Posterior cingulate gyrus (tissue), 11 donors: ENCODE results near the gene MPEG1.

Source experiments
- DNase-seq, 10 donors: peaks; one replicate each; pipeline versions ENCODE4 v3.0.0 to v3.0.0-alpha.2; 2020 to 2021; ENCODE audit warnings: mixed read lengths in 3 of 10
- intact Hi-C: fragments of 100-400 bp; cut with DNase I; formaldehyde crosslinking; loops from one replicate; pipeline ENCODE4 v1.15.1; 2023

Gene MPEG1

DNA sequence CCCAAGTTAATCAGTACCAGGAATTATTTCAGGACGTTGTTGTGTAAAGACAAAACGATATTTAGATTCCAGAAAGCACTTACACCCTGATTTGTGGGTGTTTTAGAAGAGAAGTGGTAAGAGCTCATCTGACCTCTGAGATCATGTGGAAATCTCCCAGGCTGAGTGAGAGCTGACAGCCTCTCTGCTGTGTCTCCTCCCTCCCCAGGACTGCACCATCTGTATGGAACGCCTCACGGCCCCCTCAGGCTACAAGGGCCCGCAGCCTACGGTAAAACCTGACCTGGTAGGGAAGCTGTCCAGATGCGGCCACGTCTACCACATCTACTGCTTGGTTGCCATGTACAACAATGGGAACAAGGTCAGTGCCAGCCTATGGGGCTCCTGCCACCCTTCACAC lies 20.8 kb downstream of the MPEG1 start:
- intact Hi-C loops, result no loop called here
- peak in 1 of 10 donors; percentile 50 for DNase-seq

GRCh38 chr11:59191095-59191494 lies 21.6 kb downstream of the MPEG1 start:
- intact Hi-C loops, result no loop called here
- no peak for DNase-seq

GRCh38 chr11:59189986-59190385 lies 22.7 kb downstream of the MPEG1 start:
- intact Hi-C loops, result no loop called here
- DNase-seq, result no peak

DNA sequence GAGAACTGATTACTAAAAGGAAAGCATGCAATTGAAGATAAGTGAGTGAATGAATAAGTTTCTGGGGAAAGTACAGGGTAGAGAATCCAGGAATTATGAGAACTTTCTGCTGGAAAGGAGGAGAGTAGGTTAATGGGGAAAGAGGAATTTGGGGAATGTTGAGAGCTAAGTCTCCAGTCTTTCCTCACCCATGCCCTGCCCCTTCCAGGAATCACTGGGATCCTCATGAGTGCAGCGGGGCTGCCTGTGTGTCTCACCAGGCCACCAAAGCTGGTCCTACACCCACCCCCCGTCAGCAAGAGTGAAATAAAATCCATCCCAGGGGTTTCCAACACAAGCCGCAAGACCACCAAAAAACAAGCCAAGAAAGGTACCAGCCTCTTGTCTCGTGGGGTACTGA lies 23.8 kb downstream of the MPEG1 start:
- intact Hi-C loops, result no loop called here
- no peak for DNase-seq

DNA sequence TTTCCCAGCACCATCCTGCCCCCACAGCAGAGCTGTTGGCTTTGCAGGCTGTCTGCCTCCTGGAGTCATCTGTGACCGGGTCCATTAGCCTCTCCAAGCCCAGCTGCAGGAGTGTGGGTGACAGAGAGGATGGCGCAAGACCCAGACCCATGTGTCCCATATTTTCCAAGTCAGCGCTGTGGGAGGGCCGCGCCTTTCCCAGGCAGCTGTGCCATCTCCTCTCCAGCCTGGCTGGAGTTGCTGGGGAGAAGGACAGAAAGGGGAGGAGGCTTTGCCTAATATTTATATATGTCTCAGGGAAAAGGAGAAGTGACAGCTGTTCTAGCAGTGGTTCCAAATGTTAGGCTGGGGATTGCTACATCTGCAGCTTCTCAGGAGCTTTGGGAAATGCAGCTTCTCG lies 25.1 kb downstream of the MPEG1 start:
- intact Hi-C loops, result no loop called here
- DNase-seq, result peak in 2 of 10 donors; percentile 63 to 72

DNA sequence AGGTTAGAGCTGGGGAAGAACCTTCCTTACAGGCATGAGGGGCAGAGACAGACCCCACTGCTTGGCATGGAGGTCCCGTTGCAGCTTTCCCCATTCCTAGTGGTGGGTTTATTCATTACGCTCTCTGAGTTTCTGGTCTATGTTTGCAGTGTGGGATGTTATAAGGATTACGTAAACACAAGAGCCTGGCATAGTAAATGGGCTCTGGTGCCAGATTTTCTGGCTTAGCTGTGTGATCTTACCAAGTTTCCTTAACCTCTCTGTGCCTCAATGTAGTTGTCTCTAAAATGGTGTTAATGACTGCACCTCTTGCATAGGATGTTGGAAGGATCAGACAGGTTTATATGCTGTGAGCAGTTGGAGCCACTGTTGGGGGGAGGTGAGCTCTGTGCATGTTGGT lies 25.7 kb downstream of the MPEG1 start:
- intact Hi-C loops, result no loop called here
- DNase-seq, result no peak

- DNase-seq, result peak in 5 of 10 donors; percentile 49 to 73 (median 57)
- intact Hi-C loops, result no loop called here
Measured at GRCh38 chr11:59186130-59186594, 26.6 kb downstream of the MPEG1 start.

GRCh38 chr11:59185386-59185945 lies 27.3 kb downstream of the MPEG1 start:
- intact Hi-C loops, result no loop called here
- DNase-seq, result no peak

DNA sequence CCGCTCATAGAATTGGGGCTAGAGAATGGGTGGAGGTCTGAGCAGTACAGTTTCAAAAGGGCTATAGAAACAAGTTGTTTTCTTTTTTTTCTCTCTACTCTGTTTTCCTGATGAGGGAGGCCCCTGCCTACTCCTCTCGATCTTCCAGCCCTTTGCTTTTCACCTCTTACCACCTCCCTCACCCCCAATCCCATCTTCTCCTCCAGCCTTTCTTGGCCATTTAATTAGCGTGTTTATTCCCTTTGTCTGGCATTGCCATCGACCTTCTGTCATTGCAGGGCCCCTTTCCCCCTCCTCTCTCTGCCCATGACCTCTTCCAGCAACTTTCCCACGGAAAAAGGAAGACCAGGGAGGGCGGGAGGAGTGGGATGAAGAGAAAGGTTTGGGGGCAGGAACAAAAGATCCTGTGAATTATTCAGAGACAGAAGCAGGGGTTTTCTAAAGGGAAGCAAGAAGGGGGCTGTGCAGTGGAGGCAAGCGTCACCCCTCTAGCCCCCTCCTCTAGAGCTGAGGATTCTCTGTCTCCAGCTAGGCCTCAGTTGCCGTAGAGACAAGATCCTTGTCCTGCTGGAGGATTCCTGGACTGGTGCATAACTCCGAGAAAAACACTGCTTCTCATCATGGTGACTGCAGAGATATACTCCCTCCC lies 27.9 kb downstream of the MPEG1 start:
- intact Hi-C loops, result no loop called here
- DNase-seq, result no peak

- DNase-seq, result no peak
Measured at GRCh38 chr11:59183771-59184170, 29.0 kb downstream of the MPEG1 start.

DNA sequence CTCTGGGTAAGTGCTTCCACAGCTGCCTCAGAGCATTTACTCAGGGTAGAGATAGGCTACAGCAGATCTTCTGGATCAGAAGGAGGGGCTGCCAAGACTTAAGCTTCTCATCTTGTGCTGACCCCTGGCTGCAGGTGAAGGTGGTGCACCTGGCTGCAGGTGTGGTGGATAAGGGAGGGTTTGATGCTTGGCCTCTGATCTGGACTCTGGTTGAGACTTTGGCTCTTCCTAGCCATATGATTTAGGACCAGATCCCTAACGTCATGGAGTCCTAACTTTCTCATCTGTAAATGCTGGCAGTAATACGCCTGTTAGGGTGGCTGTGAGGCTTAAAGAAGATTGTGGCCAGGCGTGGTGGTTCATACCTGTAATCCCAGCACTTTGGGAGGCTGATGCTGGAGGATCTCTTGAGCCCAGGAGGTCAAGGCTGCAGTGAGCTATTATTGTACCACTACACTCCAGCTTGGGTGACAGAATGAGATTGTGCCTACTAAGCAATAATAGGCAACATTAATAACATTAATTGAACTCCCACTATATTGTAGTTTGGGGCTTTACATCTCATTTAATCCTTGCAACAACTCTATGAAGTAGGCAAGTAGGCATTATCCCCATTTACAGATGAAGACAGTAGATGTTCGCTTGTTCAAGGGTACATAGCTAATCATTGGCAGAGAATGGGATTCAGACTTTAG lies 30.1 kb downstream of the MPEG1 start:
- intact Hi-C loops, result no loop called here
- no peak for DNase-seq

More at GRCh38 chr11:59183771-59184170, 29.0 kb downstream of the MPEG1 start:
- intact Hi-C loops, result no loop called here

GRCh38 chr11:59181746-59182456 lies 30.8 kb downstream of the MPEG1 start:
- peak in 2 of 10 donors; percentile 67 to 84 for DNase-seq
- intact Hi-C loops, result no loop called here

DNA sequence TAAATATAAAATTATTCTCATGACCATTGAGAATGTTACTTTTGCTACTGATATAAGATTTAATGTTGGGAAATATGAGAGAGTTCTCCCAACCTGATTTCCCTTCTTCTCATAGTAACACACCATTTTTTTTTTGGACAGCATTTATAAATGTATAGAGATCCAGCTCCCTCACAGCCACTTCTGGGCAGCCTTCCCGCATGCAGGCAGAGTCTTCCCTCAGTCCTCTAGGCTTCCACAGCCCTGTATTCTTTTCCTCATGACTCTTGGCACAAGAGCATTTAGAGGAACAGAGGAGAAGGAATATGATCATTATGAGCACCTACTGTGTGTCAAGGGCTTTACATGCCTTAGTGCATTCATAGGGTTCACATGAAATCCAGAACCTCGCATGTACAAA lies 31.8 kb downstream of the MPEG1 start:
- peak in 5 of 10 donors; percentile 42 to 87 (median 77) for DNase-seq
- intact Hi-C loops, result no loop called here

GRCh38 chr11:59180168-59180776 lies 32.5 kb downstream of the MPEG1 start:
- intact Hi-C loops, result no loop called here
- DNase-seq, result peak in 1 of 10 donors; percentile 24

DNA sequence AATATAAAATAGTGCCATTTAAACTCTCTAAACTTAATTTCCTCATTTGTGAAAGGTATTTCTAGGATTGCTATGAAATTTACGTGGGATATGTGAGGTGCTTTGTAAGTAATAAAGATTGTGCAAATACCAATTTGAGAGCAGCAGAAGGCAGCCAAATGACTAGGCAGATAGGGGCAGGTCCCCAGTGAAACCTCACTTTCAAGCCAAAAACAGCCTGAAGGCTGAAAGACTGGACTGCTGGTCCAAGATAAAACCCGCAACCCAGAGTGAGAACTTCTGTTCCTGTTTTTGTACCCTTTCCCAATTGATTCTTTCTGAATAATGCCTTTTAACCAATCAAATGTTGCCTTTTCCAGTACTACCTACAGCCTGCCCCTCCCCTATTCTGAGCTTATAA lies 33.6 kb downstream of the MPEG1 start:
- no peak for DNase-seq
- intact Hi-C loops, result no loop called here

DNA sequence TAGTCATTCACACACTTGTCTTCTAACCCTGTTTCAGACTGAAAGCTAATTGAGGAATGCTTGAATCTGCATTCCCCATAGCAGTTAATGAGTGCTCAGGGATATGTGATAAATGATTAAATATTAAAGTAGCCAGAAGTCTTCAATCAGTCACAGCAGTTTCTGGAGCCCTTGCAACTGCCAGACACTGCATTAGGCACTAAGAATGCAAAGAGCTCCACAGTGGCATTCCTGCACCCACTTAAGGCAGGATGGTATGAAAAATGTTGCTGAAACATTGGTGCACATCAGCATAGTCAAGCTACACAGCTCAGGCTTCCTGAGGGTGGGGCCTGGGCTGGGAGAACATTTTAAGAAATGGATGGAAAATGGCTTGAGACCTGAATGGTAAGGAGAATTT lies 34.3 kb downstream of the MPEG1 start:
- intact Hi-C loops, result no loop called here

DNA sequence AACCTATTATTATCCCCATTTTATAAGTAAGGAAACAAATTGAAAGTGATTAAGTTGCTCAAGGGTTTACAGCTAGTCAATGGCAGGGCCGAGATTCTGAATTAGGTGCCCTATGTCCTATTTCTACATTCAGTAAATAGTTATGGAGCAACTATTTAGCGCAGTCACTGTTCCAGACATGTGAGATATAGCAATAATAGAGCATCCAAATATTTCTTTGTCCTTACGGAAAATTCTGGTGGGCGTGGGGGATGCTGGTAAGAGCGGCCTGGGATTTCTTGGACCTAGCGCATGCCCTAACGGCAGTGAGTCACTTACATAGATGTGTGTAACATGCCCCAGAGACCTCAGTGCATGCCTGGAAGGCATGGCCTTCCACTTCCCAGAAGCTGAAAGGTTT lies 36.4 kb downstream of the MPEG1 start:
- intact Hi-C loops, result no loop called here
- no peak for DNase-seq

More for the DNA sequence above, 34.3 kb downstream of the MPEG1 start:
- no peak for DNase-seq

- DNase-seq, result no peak
- intact Hi-C loops, result no loop called here
Measured at GRCh38 chr11:59175091-59175501, 37.6 kb downstream of the MPEG1 start.

DNA sequence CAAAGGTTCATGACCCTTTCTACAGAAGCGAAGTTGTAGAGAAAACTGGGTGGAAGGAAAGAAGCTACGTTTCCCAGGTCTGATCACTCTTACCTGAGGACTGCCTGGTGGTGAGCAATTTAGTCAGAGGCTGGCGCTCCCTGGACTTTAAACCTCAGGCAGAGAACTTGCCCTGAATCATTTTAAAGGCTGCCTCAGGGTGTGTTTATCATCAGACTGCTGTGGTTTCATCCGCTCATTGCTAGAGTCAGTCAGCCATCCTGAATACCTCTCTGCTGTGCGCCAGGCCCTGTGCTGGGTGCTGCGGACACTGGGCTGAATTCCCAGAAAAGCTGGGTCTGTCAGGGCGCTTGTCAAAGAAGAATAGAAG lies 38.1 kb downstream of the MPEG1 start:
- DNase-seq, result no peak
- intact Hi-C loops, result no loop called here

DNA sequence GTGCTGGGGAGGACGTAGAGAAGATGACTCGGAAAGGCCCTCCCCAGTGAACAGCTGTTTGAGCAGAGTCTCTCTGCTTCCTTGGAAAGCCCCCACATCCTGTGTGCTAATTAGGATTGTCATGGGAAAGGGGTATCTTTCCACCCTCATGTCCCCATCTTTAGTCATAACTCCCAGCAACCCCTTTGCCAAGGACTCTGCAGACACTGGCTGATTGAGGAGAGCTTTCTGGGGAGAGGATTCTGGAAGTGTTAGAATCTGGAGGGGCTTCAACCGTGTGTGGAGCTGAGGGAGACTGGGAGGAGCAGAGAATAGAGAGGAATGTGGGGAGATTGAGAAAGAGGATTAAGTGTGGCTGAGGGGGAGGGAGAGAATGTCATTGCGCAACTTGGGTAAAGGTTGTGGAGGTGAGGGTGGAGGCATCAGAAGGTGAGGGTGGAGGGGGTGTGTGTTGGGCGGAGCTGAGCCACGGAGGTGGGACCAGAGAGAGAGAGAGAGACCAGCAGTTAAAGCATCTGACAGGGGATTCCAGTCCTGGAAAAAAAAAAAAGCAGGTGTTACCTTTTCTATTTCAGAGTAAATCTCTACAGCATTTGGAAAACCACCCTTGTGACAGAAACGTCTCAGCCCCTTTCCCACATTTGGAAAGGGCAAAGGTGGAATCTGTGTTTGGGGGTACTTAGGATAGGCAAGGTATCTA lies 38.6 kb downstream of the MPEG1 start:
- intact Hi-C loops, result no loop called here
- no peak for DNase-seq
